GM23248 (cell line): ENCODE measurements around the gene COL17A1. TPM values are rescaled to one million over a fixed set of nuclear protein-coding genes. Genes with fewer than 3 reads are reported as not detected.

Source experiments
- DNase-seq: peaks from one replicate; pipeline ENCODE4 v3.0.0-alpha.2; 2015
- H2AFZ ChIP-seq: fragments of 200-600 bp; sonication (generic); 2 replicates; pipeline ENCODE4 v1.6.1; 2016; ENCODE audit warnings: antibody characterized with exemption
- H3F3A ChIP-seq: fragments of 200-600 bp; sonication (generic); 2 replicates; pipeline ENCODE4 v1.6.1; 2016; ENCODE audit warnings: mild to moderate bottlenecking, antibody characterized with exemption, mixed run types; ENCODE audit not compliant: insufficient read depth
- H3K27ac ChIP-seq: fragments of 200-600 bp; sonication (generic); 2 replicates; pipeline ENCODE4 v1.5.1; 2016; ENCODE audit warnings: mild to moderate bottlenecking
- H3K27me3 ChIP-seq: fragments of 200-600 bp; sonication (generic); replicated peaks from 2 replicates; pipeline ENCODE4 v1.6.1; 2016; ENCODE audit warnings: mild to moderate bottlenecking; ENCODE audit not compliant: insufficient read depth
- H3K36me3 ChIP-seq: fragments of 200-600 bp; sonication (generic); 2 replicates; pipeline ENCODE4 v1.6.1; 2016; ENCODE audit warnings: low read depth, mild to moderate bottlenecking
- H3K4me1 ChIP-seq: fragments of 200-600 bp; sonication (generic); 2 replicates; pipeline ENCODE4 v1.6.1; 2016; ENCODE audit warnings: mild to moderate bottlenecking; ENCODE audit not compliant: insufficient read depth
- H3K4me2 ChIP-seq: fragments of 200-600 bp; sonication (generic); one replicate; pipeline ENCODE4 v1.6.1; 2016; ENCODE audit warnings: mild to moderate bottlenecking; ENCODE audit not compliant: unreplicated experiment
- H3K4me3 ChIP-seq: fragments of 200-600 bp; sonication (generic); 2 replicates; pipeline ENCODE4 v1.5.1; 2016; ENCODE audit warnings: mild to moderate bottlenecking
- H3K79me2 ChIP-seq: fragments of 200-600 bp; sonication (generic); 2 replicates; pipeline ENCODE4 v1.6.1; 2016; ENCODE audit warnings: mild to moderate bottlenecking; ENCODE audit not compliant: insufficient read depth
- H3K9ac ChIP-seq: fragments of 200-600 bp; sonication (generic); 2 replicates; pipeline ENCODE4 v1.6.1; 2016; ENCODE audit warnings: mild to moderate bottlenecking
- H3K9me2 ChIP-seq: fragments of 200-600 bp; sonication (generic); 2 replicates; pipeline ENCODE4 v1.6.1; 2016; ENCODE audit warnings: mixed run types, mild to moderate bottlenecking, moderate library complexity; ENCODE audit not compliant: insufficient read depth
- H3K9me3 ChIP-seq: fragments of 200-600 bp; sonication (generic); one replicate; pipeline ENCODE4 v1.6.1; 2017; ENCODE audit warnings: low read depth
- H4K20me1 ChIP-seq: fragments of 200-600 bp; sonication (generic); 2 replicates; pipeline ENCODE4 v1.6.0; 2016; ENCODE audit not compliant: insufficient read depth
- EZH2 ChIP-seq: fragments of 200-600 bp; sonication (generic); IDR thresholded peaks from 2 replicates; pipeline ENCODE4 v1.6.1; 2018; ENCODE audit warnings: antibody characterized with exemption, mild to moderate bottlenecking; ENCODE audit not compliant: insufficient read depth, poor library complexity, severe bottlenecking
- EZH2phosphoT487 ChIP-seq: fragments of 200-600 bp; sonication (generic); IDR thresholded peaks from 2 replicates; pipeline ENCODE4 v1.6.1; 2018; ENCODE audit warnings: antibody characterized with exemption, moderate library complexity, mild to moderate bottlenecking, low read depth; ENCODE audit not compliant: insufficient read depth
- WGBS, 2 experiments: methylation state at CpG; one replicate each; pipeline ENCODE4 v1.1.6; 2015 to 2017; ENCODE audit warnings: low lambda C conversion rate in 2 of 2, low coverage in 1 of 2; ENCODE audit errors: missing lambda C conversion rate in 2 of 2; 5-methylcytosine and 5-hydroxymethylcytosine counted together
- in situ Hi-C: fragments of 300-500 bp; cut with MboI; formaldehyde crosslinking; loops from 2 replicates; pipeline ENCODE4 v1.15.0; 2020
- polyA plus RNA-seq: library from polyadenylated mRNA; unstranded; fragments of >200 nt; fragmentation: Nextera tagmentation; extraction: Ambion mirVana; gene quantifications from 2 replicates; pipeline ENCODE4 v1.2.1, GENCODE V29; 2016
- total RNA-seq: library from RNA; depleted of rRNA; stranded (reverse); fragments of >200 nt; shearing (Covaris generic); gene quantifications from 2 replicates; pipeline ENCODE4 v1.2.3, GENCODE V29; 2014

COL17A1 gene
- total and polyA plus RNA-seq, 2 experiments from 2014 or later, result 0.51 TPM; not detected in 1

GRCh38 chr10:104038958-104039752, 46.5 kb downstream of the COL17A1 start:
- H3K4me2 ChIP-seq, result no peak overlapping the region
- H4K20me1 ChIP-seq, result no peaks in the 10 kb centered on the region
- no peak for TF ChIP-seq EZH2phosphoT487
- TF ChIP-seq EZH2, result no peak
- no peaks in the 10 kb centered on the region for H3K9me2 ChIP-seq
- no peaks in the 10 kb centered on the region for H3K4me1 ChIP-seq
- in situ Hi-C loops, result no loop called here
- DNase-seq, result no peak
- H3K9ac ChIP-seq, result no peak overlapping the region
- H3F3A ChIP-seq, result no peaks in the 10 kb centered on the region
- H3K36me3 ChIP-seq, result no peaks in the 10 kb centered on the region
- no peak overlapping the region for H3K27ac ChIP-seq
- WGBS, 2 experiments, result 84 to 85% methylated on average over 7 of the region's 7 CpGs
- H3K27me3 ChIP-seq, result no peaks in the 10 kb centered on the region
- no peak overlapping the region for H3K4me3 ChIP-seq
- no peak overlapping the region for H2AFZ ChIP-seq
- no peaks in the 10 kb centered on the region for H3K79me2 ChIP-seq
- H3K9me3 ChIP-seq, result no peaks in the 10 kb centered on the region

GRCh38 chr10:104038537-104038936, 47.1 kb downstream of the COL17A1 start:
- no peak for DNase-seq
- Histone ChIP-seq H3K27me3 (no peaks in the 10 kb centered on the region), H2AFZ (no peak overlapping the region), H3F3A (no peaks in the 10 kb centered on the region), H3K9me2 (no peaks in the 10 kb centered on the region), H3K9me3 (no peaks in the 10 kb centered on the region), H4K20me1 (no peaks in the 10 kb centered on the region), H3K27ac (no peak overlapping the region), H3K79me2 (no peaks in the 10 kb centered on the region), H3K4me1 (no peaks in the 10 kb centered on the region), H3K36me3 (no peaks in the 10 kb centered on the region), H3K4me2 (no peak overlapping the region), H3K4me3 (no peak overlapping the region), H3K9ac (no peak overlapping the region)
- in situ Hi-C loops, result no loop called here
- TF ChIP-seq EZH2 (no peak), EZH2phosphoT487 (no peak)
- 85 to 91% methylated on average over 8 of the region's 8 CpGs for WGBS, 2 experiments

- Histone ChIP-seq H3K9ac (no peak overlapping the region), H3K36me3 (no peaks in the 10 kb centered on the region)
These were observed 48.3 kb downstream of the COL17A1 start for GRCh38 chr10:104037261-104037951.

GRCh38 chr10:104036518-104037260, 49.0 kb downstream of the COL17A1 start:
- Histone ChIP-seq H3K79me2 (no peaks in the 10 kb centered on the region), H3K9me3 (no peaks in the 10 kb centered on the region), H3K27me3 (no peaks in the 10 kb centered on the region), H2AFZ (no peak overlapping the region), H3K4me1 (no peaks in the 10 kb centered on the region), H3F3A (no peaks in the 10 kb centered on the region), H3K9ac (no peak overlapping the region), H3K4me3 (no peak overlapping the region), H4K20me1 (no peaks in the 10 kb centered on the region), H3K4me2 (no peak overlapping the region), H3K36me3 (no peaks in the 10 kb centered on the region), H3K27ac (no peak overlapping the region), H3K9me2 (no peaks in the 10 kb centered on the region)
- TF ChIP-seq EZH2, result no peak
- no peak for TF ChIP-seq EZH2phosphoT487
- in situ Hi-C loops, result no loop called here
- DNase-seq, result no peak
- WGBS, 2 experiments, result 63 to 69% methylated on average over 21 of the region's 21 CpGs

More at GRCh38 chr10:104037261-104037951, 48.3 kb downstream of the COL17A1 start:
- Histone ChIP-seq H3F3A (no peaks in the 10 kb centered on the region), H2AFZ (no peak overlapping the region), H3K9me2 (no peaks in the 10 kb centered on the region), H3K4me2 (no peak overlapping the region), H3K9me3 (no peaks in the 10 kb centered on the region), H3K4me1 (no peaks in the 10 kb centered on the region), H3K27me3 (no peaks in the 10 kb centered on the region), H3K27ac (no peak overlapping the region), H4K20me1 (no peaks in the 10 kb centered on the region), H3K79me2 (no peaks in the 10 kb centered on the region), H3K4me3 (no peak overlapping the region)
- 52 to 56% methylated on average over 16 of the region's 16 CpGs for WGBS, 2 experiments
- TF ChIP-seq EZH2 (no peak), EZH2phosphoT487 (no peak)
- no peak for DNase-seq
- in situ Hi-C loops, result no loop called here
